ENCODE data around the gene TNK2. TPM values are rescaled to one million over a fixed set of nuclear protein-coding genes. Genes with fewer than 3 reads are reported as not detected.
"Not testable (repeated sequence)": the region's sequence is repeated elsewhere in the genome, so short reads cannot be mapped to it uniquely, and the experiment has no call there.

TNK2 gene
- total RNA-seq, 2 experiments from 2014 or later: 110 to 127 TPM

DNA sequence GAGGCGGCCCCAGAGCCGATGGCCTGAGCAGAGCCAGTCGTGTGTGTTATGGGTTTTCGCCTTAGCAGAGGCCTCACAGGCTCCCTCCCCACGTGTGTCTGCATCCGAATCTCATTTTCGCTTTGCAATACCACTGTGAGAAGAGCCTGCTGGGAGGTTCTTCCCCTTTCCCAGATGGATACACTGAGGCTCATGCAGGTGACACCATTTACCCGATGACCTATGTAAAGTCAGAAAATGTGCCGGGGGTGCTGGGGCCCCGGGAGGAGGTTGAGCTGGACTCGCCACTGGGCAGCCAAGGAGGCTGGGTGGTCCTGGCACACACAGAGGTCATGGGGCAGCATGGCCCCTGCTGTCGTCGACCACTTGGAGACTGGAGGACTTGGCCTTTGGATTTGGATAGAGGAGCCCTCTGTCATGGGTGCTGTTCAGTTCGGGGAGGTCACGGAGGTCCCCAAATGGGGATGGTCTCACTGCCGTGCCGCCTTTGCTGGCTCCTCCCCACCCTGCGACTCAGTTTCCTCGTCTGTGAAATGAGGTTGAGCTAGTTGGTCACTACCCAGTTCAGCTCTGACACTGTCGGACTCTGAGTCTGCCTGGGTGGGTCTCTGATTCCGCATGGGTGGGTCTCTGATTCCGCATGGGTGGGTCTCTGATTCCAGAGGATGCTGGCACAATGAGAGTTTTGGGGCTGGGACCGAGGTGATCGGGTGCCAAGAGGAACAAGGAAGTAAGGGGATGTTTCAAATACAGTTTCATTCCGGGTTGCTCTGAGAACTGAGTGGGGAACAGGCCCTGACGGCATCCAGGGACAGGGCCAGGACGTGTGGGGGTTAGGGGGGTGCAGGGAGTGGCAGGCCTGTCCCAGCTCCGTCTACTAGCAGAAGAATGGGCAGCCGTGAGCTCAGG is 73.4 kb downstream of the TNK2 start:
- no peak overlapping the region for H3K27ac Mint-ChIP-seq
- no peaks in the 10 kb centered on the region for H3K4me1 Mint-ChIP-seq (ENCODE audit: low read depth)
- H3K36me3 Mint-ChIP-seq (ENCODE audit: low read depth): no peaks in the 10 kb centered on the region
- H3K4me3 Mint-ChIP-seq: no peak overlapping the region
- H3K27me3 Mint-ChIP-seq (ENCODE audit: low read depth): peaks cover 9% of the 10 kb centered on the region
- DNase-seq (no peak), ATAC-seq (no peak)
- POLR2A ChIA-PET: no interaction called here
- no peaks in the 10 kb centered on the region for H3K9me3 Mint-ChIP-seq (ENCODE audit: insufficient read depth)
- CTCF ChIA-PET: interaction anchor here (2.5 kb wide), 1 partner anchor 15 kb away, joined by 8 read pairs; no protein-coding TSS in a partner anchor

DNA sequence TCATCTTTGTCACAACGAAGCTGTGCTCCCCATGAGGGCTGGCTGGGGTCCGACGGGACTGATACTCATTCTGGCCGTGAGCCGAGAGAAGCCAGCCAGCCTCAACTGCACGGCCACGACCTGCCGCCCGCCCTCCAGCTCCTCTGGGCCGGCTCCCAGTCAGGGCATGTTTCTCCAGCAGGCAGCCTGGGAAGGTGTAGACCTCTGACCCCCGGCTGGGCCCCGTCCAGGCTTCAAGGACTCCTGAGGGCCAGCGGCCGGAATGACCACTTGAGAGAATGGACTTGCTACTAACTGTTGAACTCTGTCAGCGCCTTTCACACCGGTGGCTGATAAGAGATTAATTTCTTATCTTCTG is 78.5 kb downstream of the TNK2 start:
- Mint-ChIP-seq H3K36me3 (ENCODE audit: low read depth) (no peaks in the 10 kb centered on the region), H3K4me3 (no peak overlapping the region), H3K9me3 (ENCODE audit: insufficient read depth) (no peaks in the 10 kb centered on the region), H3K27ac (no peak overlapping the region), H3K27me3 (ENCODE audit: low read depth) (peaks cover 4% of the 10 kb centered on the region), H3K4me1 (ENCODE audit: low read depth) (no peaks in the 10 kb centered on the region)
- ATAC-seq (no peak), DNase-seq (no peak)
- ChIA-PET POLR2A (no interaction called here), CTCF (no interaction called here)

DNA sequence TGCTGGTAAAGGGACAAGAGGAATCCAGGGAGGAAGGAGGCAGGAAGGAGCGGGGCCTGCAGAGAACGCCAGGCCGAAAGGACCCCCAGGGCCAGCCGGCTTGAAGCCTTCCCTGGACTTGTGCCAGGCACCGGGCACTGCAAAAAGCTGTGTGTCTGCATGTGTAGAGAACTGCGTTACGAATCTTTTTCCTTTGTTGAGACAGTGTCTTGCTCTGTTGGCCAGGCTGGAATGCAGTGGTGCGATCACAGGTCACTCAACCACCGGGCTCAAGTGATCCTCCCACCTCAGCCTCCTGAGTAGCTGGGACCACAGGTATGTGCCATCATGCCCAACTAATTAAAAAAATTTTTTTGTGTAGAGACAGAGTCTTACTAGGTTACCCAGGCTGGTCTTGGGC is 79.6 kb downstream of the TNK2 start:
- no peak for ATAC-seq
- POLR2A ChIA-PET: no interaction called here
- CTCF ChIA-PET: interaction anchor here (1.3 kb wide), 1 partner anchor 22 kb away, joined by 5 read pairs; no protein-coding TSS in a partner anchor

DNA sequence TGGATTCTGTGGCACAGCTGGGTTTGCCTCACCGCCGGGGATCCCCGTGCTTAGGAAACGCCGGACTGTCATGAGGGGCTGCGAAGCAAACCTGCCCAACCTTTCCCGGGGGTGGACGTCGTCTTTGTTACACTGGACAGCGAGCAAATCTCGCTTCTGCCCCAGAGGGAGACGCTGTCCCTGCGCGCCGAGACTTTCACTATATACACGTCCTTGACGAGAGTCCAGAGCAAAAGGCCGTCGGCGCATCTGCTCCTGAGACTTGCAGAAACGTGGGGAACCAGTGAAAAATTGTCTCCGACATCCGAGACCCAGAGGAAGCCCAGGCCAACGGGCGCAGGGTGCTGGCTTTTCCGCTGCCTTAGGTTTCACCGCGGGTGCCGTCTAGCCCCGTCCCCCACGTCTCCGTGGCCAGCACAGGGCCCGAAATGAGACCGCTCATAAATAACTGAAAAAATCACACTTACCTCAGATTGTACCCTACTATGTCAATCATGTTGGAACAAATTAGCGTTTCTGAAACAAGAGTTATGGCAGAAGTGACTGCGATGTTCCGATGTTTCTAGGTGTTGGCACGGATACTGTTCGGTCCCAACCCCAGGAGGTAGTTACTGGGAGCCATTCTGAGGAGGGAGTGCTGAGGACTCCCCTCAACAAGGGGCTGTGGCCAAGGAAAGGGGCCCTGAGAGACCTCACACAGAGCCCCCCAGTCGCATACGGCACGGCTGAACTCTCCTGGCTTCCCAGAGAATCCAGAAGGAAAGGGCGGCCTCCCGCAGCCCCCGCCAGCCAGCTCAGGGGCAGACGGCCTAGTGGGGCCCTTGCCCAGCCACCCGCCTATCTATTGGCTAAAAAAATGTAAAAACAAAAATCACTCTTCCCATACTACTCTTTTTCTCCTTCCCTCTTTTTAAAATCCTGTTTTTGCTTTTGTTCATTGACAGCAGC is 82.2 kb downstream of the TNK2 start:
- no peaks in the 10 kb centered on the region for H3K4me1 Mint-ChIP-seq (ENCODE audit: low read depth)
- no peaks in the 10 kb centered on the region for H3K36me3 Mint-ChIP-seq (ENCODE audit: low read depth)
- DNase-seq (no peak), ATAC-seq (no peak)
- H3K27ac Mint-ChIP-seq: no peak overlapping the region
- ChIA-PET POLR2A (no interaction called here), CTCF (no interaction called here)
- peaks cover 6% of the 10 kb centered on the region for H3K27me3 Mint-ChIP-seq (ENCODE audit: low read depth)
- no peaks in the 10 kb centered on the region for H3K9me3 Mint-ChIP-seq (ENCODE audit: insufficient read depth)
- H3K4me3 Mint-ChIP-seq: no peak overlapping the region

More for the DNA sequence above, 79.6 kb downstream of the TNK2 start:
- DNase-seq: no peak
- no peaks in the 10 kb centered on the region for H3K36me3 Mint-ChIP-seq (ENCODE audit: low read depth)
- no peaks in the 10 kb centered on the region for H3K9me3 Mint-ChIP-seq (ENCODE audit: insufficient read depth)
- H3K4me3 Mint-ChIP-seq: no peak overlapping the region
- no peaks in the 10 kb centered on the region for H3K4me1 Mint-ChIP-seq (ENCODE audit: low read depth)
- peaks cover 4% of the 10 kb centered on the region for H3K27me3 Mint-ChIP-seq (ENCODE audit: low read depth)
- H3K27ac Mint-ChIP-seq: no peak overlapping the region

DNA sequence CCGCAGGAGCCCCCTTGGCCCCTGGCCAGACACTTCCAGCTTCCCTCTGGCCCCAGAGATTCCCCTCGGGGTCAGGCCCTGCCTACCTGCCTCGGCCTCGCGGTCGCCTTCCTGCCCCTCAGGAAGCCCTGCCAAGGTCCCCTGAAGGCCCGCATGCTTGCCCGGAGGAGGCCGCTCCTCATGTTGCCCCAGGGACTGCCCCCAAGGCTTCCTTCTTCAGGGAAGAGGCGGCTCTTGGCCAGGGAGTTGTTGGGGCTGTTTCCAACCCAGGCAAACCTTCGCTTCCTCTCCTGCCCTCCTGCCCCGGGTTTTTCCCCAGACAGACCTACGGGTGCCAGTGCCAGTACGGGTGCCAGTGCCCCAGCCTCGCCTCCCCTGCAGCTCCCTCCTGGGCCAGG is 83.2 kb downstream of the TNK2 start:
- H3K27me3 Mint-ChIP-seq (ENCODE audit: low read depth): peaks cover 6% of the 10 kb centered on the region

DNA sequence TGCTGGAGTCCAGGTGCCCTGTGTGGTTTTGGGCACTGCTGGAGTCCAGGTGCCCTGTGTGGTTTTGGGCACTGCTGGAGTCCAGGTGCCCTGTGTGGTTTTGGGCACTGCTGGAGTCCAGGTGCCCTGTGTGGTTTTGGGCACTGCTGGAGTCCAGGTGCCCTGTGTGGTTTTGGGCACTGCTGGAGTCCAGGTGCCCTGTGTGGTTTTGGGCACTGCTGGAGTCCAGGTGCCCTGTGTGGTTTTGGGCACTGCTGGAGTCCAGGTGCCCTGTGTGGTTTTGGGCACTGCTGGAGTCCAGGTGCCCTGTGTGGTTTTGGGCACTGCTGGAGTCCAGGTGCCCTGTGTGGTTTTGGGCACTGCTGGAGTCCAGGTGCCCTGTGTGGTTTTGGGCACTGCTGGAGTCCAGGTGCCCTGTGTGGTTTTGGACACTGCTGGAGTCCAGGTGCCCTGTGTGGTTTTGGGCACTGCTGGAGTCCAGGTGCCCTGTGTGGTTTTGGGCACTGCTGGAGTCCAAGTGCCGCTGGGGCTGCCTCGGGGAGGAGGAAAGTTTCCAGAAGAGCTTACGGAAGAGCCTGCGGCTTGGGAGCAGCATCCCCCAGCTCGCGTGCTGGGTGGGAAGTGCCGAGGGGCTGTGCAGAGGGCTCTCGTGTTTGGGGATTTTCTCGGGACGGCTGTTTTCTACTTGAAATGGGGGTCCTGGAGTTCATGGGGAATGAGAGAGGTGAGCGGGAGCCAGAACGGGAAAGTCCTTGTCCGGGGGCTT is 83.7 kb downstream of the TNK2 start:
- CTCF ChIA-PET; H3K4me1 Mint-ChIP-seq (ENCODE audit: low read depth); H3K9me3 Mint-ChIP-seq (ENCODE audit: insufficient read depth); POLR2A ChIA-PET; H3K27me3 Mint-ChIP-seq (ENCODE audit: low read depth); H3K4me3 Mint-ChIP-seq; H3K36me3 Mint-ChIP-seq (ENCODE audit: low read depth); H3K27ac Mint-ChIP-seq; DNase-seq; ATAC-seq: not testable (repeated sequence)

More for the DNA sequence above, 83.2 kb downstream of the TNK2 start:
- ATAC-seq: no peak
- Mint-ChIP-seq H3K4me3 (no peak overlapping the region), H3K4me1 (ENCODE audit: low read depth) (no peaks in the 10 kb centered on the region), H3K27ac (no peak overlapping the region), H3K36me3 (ENCODE audit: low read depth) (no peaks in the 10 kb centered on the region), H3K9me3 (ENCODE audit: insufficient read depth) (no peaks in the 10 kb centered on the region)
- CTCF ChIA-PET: no interaction called here
- DNase-seq: no peak
- POLR2A ChIA-PET: no interaction called here

DNA sequence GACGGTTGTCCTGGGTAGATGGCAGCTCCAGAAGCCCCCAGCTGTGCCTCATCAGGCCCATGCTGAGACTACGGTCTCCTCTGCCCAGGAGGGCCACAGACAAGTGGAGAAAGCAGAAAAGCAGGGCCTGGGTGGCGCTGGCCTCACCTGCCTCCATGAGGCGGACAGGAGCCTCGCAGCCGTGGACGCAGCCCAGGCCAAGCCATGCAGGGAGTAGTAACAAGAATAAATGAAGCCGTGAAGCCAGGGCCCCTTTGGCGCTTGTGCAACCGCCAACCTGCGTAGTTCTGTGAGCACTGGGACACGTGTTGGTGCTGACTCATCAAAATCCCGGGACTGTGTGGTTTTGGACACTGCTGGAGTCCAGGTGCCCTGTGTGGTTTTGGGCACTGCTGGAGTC is 84.4 kb downstream of the TNK2 start:
- H3K27me3 Mint-ChIP-seq (ENCODE audit: low read depth): peaks cover 5% of the 10 kb centered on the region
- H3K36me3 Mint-ChIP-seq (ENCODE audit: low read depth): no peaks in the 10 kb centered on the region
- H3K4me3 Mint-ChIP-seq: no peak overlapping the region
- ChIA-PET POLR2A (no interaction called here), CTCF (no interaction called here)
- no peaks in the 10 kb centered on the region for H3K9me3 Mint-ChIP-seq (ENCODE audit: insufficient read depth)
- H3K4me1 Mint-ChIP-seq (ENCODE audit: low read depth): no peaks in the 10 kb centered on the region
- DNase-seq (no peak), ATAC-seq (no peak)
- no peak overlapping the region for H3K27ac Mint-ChIP-seq

DNA sequence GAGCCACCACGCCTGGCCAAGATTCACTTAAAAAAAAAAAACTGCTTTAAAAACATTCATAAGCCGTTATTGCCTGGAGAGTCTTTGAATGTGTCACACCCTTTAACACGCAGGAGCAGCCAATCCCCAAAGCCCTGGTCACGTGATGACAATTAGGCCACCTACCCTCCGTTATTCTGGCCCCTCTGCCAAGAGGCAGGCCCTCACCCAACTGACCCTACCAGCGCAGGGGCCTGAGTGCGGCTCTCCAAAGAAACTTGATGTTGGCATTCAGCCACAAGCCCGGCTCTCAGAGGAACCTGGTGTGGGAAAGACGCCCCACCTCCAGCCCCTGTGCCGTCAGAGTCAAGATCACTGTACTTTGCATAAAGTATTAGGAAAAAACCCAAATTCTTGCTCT is 85.1 kb downstream of the TNK2 start:
- ChIA-PET CTCF (no interaction called here), POLR2A (no interaction called here)
- Mint-ChIP-seq H3K9me3 (ENCODE audit: insufficient read depth) (no peaks in the 10 kb centered on the region), H3K27ac (no peak overlapping the region), H3K4me1 (ENCODE audit: low read depth) (no peaks in the 10 kb centered on the region), H3K27me3 (ENCODE audit: low read depth) (peaks cover 5% of the 10 kb centered on the region), H3K36me3 (ENCODE audit: low read depth) (no peaks in the 10 kb centered on the region), H3K4me3 (no peak overlapping the region)
- DNase-seq: no peak
- no peak for ATAC-seq

DNA sequence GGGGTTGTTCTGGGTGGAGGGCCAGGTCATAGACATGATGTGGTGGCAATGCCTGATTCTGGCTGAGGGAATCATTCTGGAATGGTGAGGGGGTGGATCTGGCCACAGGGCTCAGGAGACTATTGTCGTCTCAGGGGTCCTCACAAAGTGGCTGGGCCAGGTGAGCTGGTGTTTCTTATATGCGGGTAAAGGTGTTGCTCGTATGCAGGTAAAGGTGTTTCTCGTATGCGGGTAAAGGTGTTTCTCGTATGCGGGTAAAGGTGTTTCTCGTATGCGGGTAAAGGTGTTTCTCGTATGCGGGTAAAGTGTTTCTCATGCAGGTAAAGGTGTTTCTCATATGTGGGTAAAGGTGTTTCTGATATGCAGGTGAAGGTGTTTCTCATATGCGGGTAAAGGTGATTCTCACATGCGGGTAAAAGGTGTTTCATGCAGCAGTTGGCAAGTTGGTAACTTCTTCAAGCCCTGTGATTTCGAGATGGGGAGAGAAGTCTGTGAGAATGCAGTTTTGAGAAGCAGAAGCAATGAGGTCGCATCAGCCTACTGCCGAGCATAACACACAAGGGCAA is 86.1 kb downstream of the TNK2 start:
- CTCF ChIA-PET: no interaction called here
- peaks cover 3% of the 10 kb centered on the region for H3K4me1 Mint-ChIP-seq (ENCODE audit: low read depth)
- H3K36me3 Mint-ChIP-seq (ENCODE audit: low read depth): no peaks in the 10 kb centered on the region
- H3K27ac Mint-ChIP-seq: no peak overlapping the region
- no peak overlapping the region for H3K4me3 Mint-ChIP-seq
- DNase-seq (no peak), ATAC-seq (no peak)
- peaks cover 5% of the 10 kb centered on the region for H3K27me3 Mint-ChIP-seq (ENCODE audit: low read depth)
- H3K9me3 Mint-ChIP-seq (ENCODE audit: insufficient read depth): no peaks in the 10 kb centered on the region
- POLR2A ChIA-PET: interaction anchor here (0.6 kb wide), 1 partner anchor 64 kb away, joined by 3 read pairs; no protein-coding TSS in a partner anchor

DNA sequence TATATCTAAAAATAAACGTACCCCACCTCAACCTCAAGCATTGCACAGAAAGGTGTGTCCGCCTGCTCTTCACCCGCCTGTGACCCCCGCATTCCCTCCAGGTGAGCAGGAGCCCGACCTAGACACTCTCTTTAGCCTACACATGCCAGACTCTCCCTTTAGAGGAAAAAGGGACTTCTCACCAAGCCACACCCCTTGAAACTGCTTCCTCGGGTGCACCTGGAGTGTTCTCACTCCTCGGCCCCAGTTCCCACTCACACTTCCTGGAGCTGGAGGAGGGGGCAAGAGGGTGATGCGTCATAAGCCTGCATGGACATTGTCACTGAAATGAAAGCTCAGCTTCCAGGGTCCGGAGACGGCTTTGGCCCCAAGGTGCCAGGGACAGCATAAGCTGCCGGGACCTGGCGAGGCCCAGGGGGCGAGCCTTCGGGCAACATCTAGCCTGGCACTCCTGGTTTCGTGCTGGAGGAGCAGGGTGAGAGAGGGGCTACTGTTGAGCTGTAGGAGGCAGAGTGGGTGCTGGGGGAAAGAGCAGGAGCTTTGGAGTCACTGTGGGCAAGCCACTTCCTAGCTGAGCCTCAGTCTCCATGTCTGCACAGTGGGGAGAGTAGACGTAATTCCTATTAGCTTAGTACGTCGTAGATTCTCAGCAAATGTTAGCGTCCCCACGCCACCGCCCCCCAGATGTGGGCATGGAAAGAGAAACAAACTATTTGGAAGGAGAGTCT is 86.8 kb downstream of the TNK2 start:
- DNase-seq: no peak
- ChIA-PET POLR2A (interaction anchor here (0.6 kb wide), 1 partner anchor 63 kb away, joined by 3 read pairs; no protein-coding TSS in a partner anchor), CTCF (no interaction called here)
- Mint-ChIP-seq H3K27ac (no peak overlapping the region), H3K4me3 (no peak overlapping the region), H3K9me3 (ENCODE audit: insufficient read depth) (no peaks in the 10 kb centered on the region), H3K4me1 (ENCODE audit: low read depth) (peaks cover 3% of the 10 kb centered on the region), H3K36me3 (ENCODE audit: low read depth) (no peaks in the 10 kb centered on the region), H3K27me3 (ENCODE audit: low read depth) (peaks cover 5% of the 10 kb centered on the region)
- ATAC-seq: no peak

DNA sequence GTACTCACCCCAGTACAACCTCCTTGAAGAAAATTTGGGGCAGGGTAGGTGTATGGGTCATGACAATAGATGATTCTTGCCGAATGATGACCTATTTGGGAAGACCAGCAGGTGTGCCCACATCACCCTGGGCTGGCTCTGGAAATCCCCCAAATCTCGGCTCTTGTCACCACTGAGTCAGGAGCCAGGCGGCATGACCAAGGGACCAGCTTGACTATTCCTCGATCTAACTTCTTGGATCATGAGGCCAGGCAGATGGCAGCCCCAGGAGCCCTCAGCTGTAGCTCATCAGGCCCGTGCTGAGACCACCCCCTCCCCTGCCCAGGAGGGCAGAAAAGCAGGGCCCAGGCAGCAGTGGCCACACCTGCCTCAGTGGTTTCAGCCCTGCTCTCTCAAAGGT is 87.5 kb downstream of the TNK2 start:
- Mint-ChIP-seq H3K27ac (no peak overlapping the region), H3K36me3 (ENCODE audit: low read depth) (no peaks in the 10 kb centered on the region), H3K4me1 (ENCODE audit: low read depth) (peaks cover 3% of the 10 kb centered on the region), H3K4me3 (no peak overlapping the region), H3K9me3 (ENCODE audit: insufficient read depth) (no peaks in the 10 kb centered on the region), H3K27me3 (ENCODE audit: low read depth) (peaks cover 5% of the 10 kb centered on the region)
- ChIA-PET CTCF (no interaction called here), POLR2A (no interaction called here)
- no peak for ATAC-seq
- no peak for DNase-seq

Data from activated CD8-positive, alpha-beta T cell treated with anti-CD3 and anti-CD28 coated beads, Interleukin-2, amount 10 ng/mL, durations not matched to agents 7 days and 5 days (primary cell).